Activated naive CD4-positive, alpha-beta T cell treated with anti-CD3 and anti-CD28 coated beads, Interleukin-2, amount 10 ng/mL, durations not matched to agents 7 days and 5 days (primary cell): Measurements from ENCODE around the gene UBN1.
"Not testable (repeated sequence)": the region's sequence is repeated elsewhere in the genome, so short reads cannot be mapped to it uniquely, and the experiment has no call there.

Source experiments
- CTCF ChIA-PET: fragments of 350-600 bp; sonication (Branson Sonifier 250); formaldehyde crosslinking; loops from one replicate; lab custom pipeline; 2021; ENCODE audit warnings: antibody characterized with exemption; lab: Charles Lee
- DNase-seq: peaks from one replicate; pipeline ENCODE4 v3.0.0-alpha.2; 2020
- H3K27ac Mint-ChIP-seq: one replicate; pipeline ENCODE4 v1.8.0; 2021; ENCODE audit warnings: mild to moderate bottlenecking, moderate library complexity, mixed read lengths
- H3K27me3 Mint-ChIP-seq: one replicate; pipeline ENCODE4 v1.8.0; 2021; ENCODE audit warnings: mild to moderate bottlenecking, mixed read lengths
- H3K36me3 Mint-ChIP-seq: one replicate; pipeline ENCODE4 v1.8.0; 2021; ENCODE audit warnings: mixed read lengths
- H3K4me1 Mint-ChIP-seq: one replicate; pipeline ENCODE4 v1.8.0; 2021; ENCODE audit warnings: mixed read lengths
- H3K4me3 Mint-ChIP-seq: one replicate; pipeline ENCODE4 v1.8.0; 2021; ENCODE audit warnings: mild to moderate bottlenecking, moderate library complexity, mixed read lengths
- H3K9me3 Mint-ChIP-seq: one replicate; pipeline ENCODE4 v1.8.0; 2021; ENCODE audit warnings: mixed read lengths

UBN1 gene

DNA sequence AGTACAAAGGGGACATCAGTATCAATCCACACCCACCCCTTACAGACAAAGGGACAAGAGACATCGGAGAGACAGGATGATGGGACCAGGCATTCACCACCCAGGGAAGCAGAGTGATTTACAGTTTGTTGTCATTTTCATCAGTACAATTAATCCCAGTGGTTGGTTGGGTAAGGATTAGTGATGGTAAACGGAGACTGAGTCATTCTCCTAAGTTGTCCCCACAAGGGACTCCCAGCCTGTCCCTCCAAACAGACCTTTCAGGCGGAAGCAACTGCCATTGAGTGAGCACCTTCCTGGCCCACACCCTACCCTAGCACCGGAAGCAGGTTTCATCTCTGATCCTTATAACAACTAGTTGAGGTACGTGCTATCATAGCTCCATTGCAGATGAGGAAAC is 78.5 kb downstream of the UBN1 start:
- H3K9me3 Mint-ChIP-seq: peaks cover 12% of the 10 kb centered on the region
- no peak overlapping the region for H3K4me3 Mint-ChIP-seq
- H3K36me3 Mint-ChIP-seq: no peaks in the 10 kb centered on the region
- CTCF ChIA-PET: no interaction called here
- H3K27ac Mint-ChIP-seq: no peak overlapping the region
- DNase-seq: no peak
- H3K4me1 Mint-ChIP-seq: no peaks in the 10 kb centered on the region
- H3K27me3 Mint-ChIP-seq: peaks cover 29% of the 10 kb centered on the region

DNA sequence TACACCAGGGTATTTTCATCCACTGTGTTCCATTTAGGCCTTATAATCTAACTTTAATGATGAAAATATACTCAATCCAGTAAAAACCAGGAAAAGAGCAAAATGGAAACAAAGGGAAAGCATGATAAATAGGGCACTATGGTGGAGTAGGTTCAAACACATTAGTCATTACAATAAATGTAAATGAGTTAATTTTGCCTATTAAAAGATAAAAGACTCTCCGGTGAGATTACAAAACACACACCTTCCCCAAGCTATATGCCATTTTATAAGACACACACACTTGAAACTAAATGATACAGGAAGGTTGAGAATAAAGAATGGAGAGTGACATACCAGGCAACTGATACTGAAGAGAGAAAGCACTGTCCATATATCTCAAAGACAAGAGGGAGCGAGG is 79.6 kb downstream of the UBN1 start:
- H3K27ac Mint-ChIP-seq: no peak overlapping the region
- H3K4me1 Mint-ChIP-seq: no peaks in the 10 kb centered on the region
- DNase-seq: no peak
- no peak overlapping the region for H3K4me3 Mint-ChIP-seq
- peaks cover 31% of the 10 kb centered on the region for H3K27me3 Mint-ChIP-seq
- no peaks in the 10 kb centered on the region for H3K36me3 Mint-ChIP-seq
- H3K9me3 Mint-ChIP-seq: peaks cover 12% of the 10 kb centered on the region
- CTCF ChIA-PET: no interaction called here

DNA sequence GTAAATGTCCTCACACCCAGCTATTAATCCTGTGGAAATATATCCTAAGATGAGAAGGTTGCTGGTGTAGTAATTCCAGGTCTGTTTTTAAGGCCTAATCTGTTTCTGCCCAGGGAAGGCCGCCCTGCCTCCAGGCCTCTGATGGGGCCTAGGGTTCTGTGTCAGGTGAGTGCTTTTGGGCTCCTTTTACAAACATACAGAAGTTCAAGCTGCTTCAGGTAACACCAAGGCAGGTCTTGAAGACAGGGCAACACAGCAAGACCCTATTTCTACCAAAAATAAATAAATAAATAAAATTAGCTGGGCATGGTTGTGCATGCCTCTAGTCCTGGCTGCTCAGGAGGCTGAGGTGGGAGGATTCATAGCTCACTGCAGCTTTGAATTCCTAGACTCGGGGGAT is 80.4 kb downstream of the UBN1 start:
- no peak overlapping the region for H3K27ac Mint-ChIP-seq
- peaks cover 31% of the 10 kb centered on the region for H3K27me3 Mint-ChIP-seq
- H3K4me1 Mint-ChIP-seq: no peaks in the 10 kb centered on the region
- DNase-seq: no peak
- H3K36me3 Mint-ChIP-seq: no peaks in the 10 kb centered on the region
- no peak overlapping the region for H3K4me3 Mint-ChIP-seq
- CTCF ChIA-PET: no interaction called here
- H3K9me3 Mint-ChIP-seq: peaks cover 12% of the 10 kb centered on the region

- no peak overlapping the region for H3K27ac Mint-ChIP-seq
- CTCF ChIA-PET: no interaction called here
- H3K9me3 Mint-ChIP-seq: peaks cover 12% of the 10 kb centered on the region
- H3K36me3 Mint-ChIP-seq: no peaks in the 10 kb centered on the region
- peaks cover 31% of the 10 kb centered on the region for H3K27me3 Mint-ChIP-seq
- DNase-seq: no peak
- H3K4me1 Mint-ChIP-seq: no peaks in the 10 kb centered on the region
- no peak overlapping the region for H3K4me3 Mint-ChIP-seq
Observed at GRCh38 chr16:4928227-4928626, 80.9 kb downstream of the UBN1 start.

DNA sequence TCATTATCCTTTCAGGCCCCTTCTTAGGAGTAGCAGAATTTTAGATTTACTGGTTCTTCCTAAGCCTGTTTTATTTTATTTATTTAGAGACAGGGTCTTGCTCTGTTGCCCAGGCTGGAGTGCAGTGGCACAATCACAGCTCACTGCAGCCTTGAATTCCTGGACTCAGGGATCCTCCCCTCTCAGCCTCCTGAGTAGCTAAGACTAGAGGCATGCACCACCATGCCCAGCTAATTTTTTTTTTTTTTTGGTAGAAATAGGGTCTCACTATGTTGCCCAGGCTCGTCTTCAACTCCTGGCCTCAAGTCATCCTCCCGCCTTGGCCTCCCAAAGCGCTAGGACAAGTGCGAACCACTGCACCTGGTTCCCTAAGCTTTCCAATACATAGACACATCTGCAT is 82.3 kb downstream of the UBN1 start:
- Mint-ChIP-seq H3K9me3 (peaks cover 12% of the 10 kb centered on the region), H3K27me3 (peaks cover 39% of the 10 kb centered on the region)
- H3K4me1 Mint-ChIP-seq, H3K27ac Mint-ChIP-seq, H3K4me3 Mint-ChIP-seq, H3K36me3 Mint-ChIP-seq, DNase-seq, CTCF ChIA-PET: not testable (repeated sequence)

DNA sequence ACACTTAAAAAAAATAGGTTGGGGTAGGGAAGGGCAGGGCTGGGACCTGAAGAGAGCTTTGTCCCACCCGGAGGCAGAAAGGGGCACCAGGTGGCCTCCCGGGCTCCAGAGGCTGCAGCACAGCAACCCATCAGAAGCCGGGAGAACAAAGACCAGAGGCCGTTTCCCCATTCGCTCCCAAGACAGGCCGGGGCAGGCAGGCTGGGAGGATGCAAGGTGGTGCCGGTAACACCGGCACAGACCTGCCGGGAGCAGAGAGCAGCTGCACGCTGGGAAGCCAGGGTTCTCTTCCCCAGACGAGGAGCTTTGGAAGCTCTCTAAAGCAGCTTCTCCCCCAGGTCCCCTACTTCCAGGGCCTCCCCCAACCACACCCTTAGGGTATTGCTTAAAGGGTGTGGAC is 84.1 kb downstream of the UBN1 start:
- Mint-ChIP-seq H3K4me3 (no peak overlapping the region), H3K27me3 (peaks cover 56% of the 10 kb centered on the region), H3K9me3 (peaks cover 7% of the 10 kb centered on the region), H3K27ac (no peak overlapping the region), H3K36me3 (no peaks in the 10 kb centered on the region), H3K4me1 (peaks cover under 1% of the 10 kb centered on the region)
- no peak for DNase-seq
- CTCF ChIA-PET: interaction anchor here (1.6 kb wide), 1 partner anchor 69 kb away, joined by 4 read pairs; no protein-coding TSS in a partner anchor
